GM21825 (cell line): Measurements from ENCODE around the gene FABP1.

Experiments used
- ATAC-seq: cut with Tn5 transposase; IDR thresholded peaks from one replicate; pipeline ENCODE4 v1.9.1; 2021; ENCODE audit warnings: mild to moderate bottlenecking, moderate library complexity; ENCODE audit not compliant: unreplicated experiment

FABP1 gene

DNA sequence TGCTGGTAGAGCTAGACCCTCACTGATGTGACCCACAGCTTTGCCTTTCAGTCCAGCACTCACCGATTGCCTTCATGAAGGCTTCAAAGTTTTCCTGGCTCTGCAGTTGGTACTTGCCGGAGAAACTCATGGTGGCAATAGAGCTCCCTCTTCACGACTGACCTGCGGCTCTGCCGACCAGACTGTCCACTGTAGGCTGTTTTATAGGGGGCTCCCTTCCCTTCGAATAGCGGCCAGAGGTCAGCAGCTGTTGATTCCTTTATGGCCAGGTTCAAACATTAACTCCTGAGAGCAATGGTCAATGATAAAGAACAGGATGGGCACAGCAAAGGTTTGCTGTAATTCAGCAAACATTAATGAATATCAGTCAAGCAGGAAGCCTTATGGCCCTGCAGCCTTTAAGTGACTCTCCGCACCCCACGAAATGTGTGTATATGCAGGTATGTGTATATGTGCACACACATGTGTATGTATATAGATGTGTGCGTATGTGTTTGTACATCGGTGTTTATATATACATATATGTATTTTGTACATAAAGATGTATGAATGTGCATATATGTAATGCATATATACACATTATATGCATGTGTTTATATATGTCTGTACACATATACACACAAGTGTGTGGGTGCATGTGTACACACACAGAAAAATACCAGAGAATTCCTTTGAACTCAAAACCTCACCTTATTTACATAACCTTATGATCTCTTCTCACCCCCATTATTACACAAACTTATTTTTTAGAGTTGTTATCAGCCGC, at the start of gene FABP1:
TSS of gene FABP1 (minus strand) at position 175 of the 766 bp plus-strand sequence. CDS start at position 130, 45 bp downstream.
- no peak for ATAC-seq

DNA sequence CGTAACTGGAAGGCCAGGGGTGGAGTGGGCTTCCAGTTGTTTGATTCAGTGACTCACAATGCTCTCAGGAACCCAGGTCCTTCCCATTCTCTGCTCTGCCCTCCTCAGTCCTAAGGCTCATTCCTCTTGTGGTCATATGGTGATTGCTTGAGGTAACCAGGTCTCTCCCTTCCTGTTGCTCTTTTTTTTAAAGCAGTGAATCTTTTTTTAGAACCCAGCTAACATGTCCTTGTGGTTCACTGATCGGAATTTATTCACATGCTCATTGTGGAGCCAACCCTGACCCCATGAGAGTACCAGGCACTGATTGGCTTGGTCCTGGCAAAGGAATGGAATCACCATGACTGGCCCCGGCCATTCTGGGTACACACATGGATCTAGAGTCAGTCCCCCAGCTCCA, 49.7 kb upstream of the FABP1 start:
- no peak for ATAC-seq

DNA sequence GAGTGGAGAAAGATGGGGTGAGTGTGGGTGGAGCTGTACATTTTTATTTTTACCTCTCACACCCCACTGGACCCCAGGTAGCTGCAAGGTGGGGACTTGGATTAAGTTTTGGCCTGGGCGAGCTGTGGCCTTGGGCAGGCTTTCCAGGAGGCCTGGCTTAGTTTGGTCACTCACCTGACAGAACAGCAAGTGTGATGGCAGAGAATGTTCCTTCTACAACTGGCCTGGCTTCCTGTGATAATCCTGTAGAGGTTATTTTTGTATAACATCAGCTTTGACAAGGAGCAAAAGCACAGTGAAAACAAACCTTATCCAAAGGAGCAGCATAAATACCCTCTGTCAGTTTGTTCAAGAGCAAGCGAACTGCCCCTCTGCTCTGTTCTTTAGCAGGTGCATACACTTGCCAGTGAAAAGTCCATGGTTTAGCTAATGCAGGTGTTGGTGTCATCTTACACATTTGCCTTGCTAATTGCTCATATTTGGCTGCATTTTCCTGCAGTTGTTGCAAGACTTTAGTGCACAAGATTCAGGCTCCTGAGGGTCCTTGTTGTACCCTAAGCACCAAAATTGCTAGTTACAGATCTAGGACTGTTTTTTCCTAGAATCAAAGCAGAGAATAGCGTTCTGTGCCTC, 48.6 kb upstream of the FABP1 start:
- ATAC-seq, result no peak

DNA sequence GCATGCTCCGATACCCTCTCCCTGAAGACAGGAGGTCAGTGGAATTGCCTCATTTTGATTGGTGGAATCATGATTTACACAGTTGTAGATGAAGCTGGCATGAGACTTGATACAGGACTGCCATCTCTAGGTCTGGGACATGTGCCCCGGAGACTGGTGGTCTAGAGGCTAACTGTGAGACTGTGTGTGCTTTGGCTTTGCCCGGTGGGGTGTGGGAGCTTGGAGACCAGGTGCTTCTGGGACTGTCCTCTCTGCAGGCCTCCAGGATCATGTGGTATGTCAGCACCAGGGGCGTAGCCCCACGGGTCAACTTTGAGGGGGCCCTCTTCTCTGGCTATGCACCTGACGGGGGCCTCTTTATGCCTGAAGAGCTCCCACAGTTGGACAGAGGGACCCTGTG, 45.0 kb upstream of the FABP1 start:
- no peak for ATAC-seq

DNA sequence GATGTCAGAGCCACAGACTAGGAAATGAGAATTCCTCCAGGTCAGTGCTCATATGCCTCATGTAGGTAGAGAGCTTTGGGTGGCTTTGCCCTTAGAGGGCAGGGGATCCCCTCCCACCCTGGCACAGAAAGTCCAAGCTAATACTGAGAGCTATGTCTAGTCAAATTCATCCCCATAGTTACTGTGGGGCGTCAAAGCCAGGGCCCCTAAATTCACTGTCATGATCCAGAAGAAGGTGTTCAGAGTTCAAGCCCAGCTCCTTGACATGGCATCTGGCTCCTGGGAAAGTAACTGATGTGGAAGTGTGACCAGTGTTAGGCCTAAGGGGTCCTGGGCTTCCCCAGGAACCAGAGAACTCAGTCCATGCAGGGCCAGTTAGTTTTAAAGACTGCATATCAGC, 44.1 kb upstream of the FABP1 start:
- no peak for ATAC-seq

DNA sequence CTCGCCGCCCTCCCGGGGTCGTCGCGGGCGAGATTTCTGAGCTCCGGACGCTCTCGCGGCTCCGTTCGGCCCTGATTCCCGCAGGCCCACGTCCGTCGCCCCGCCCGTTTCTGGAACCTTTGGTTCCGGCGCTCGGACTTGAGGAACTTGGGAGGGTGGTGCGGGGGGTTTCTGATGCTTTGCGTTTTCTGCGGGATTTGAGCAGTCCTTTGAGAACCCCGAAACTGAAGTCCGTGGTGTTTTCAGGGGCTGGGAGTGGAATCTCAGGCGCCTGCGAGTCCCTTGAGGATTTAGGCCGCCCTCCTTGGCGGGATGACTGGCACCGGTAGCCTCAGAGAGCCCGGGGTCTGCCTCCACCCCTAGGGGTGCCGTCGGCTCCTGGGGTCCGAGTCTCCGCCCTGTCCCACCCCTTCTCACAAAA, 42.6 kb upstream of the FABP1 start:
- no peak for ATAC-seq

DNA sequence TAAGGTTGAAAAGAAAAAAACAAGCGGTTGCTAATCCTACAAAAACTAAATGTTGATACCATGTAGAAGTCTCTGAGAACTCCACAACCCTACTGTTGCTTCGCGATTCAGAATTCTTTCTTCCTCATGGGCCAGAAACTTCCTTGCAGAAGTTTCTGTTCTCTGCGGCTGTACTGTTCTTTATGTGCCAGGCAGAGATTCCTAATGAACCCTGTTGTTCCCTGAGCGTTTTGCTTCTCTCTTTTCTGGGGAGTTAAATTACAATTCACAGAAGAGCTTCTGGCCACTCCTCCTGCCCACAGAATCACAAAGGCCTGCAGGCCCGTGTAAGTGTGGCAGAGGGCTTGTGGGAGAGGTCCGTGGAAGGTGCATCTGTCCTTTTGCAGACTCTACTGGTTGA, 40.5 kb upstream of the FABP1 start:
- no peak for ATAC-seq

DNA sequence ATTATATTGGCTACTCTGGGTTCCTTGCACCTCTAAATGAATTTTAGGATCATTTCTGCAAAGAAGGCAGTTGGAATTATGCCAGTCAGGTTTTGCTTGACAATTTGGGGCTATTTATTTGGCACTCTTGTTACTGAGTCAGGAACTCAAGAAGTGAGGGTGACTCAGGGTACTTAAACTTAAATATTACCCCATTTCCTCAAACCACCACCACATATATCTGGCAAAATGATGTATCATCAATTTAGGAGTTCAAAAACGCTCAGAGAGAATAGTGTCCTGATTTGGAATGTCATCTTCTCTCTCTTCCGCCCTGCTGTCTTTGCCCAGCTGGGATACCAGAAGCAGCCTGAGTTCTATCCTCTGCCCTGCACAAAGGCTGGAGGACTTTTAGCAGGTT, 39.9 kb upstream of the FABP1 start:
- ATAC-seq, result no peak

DNA sequence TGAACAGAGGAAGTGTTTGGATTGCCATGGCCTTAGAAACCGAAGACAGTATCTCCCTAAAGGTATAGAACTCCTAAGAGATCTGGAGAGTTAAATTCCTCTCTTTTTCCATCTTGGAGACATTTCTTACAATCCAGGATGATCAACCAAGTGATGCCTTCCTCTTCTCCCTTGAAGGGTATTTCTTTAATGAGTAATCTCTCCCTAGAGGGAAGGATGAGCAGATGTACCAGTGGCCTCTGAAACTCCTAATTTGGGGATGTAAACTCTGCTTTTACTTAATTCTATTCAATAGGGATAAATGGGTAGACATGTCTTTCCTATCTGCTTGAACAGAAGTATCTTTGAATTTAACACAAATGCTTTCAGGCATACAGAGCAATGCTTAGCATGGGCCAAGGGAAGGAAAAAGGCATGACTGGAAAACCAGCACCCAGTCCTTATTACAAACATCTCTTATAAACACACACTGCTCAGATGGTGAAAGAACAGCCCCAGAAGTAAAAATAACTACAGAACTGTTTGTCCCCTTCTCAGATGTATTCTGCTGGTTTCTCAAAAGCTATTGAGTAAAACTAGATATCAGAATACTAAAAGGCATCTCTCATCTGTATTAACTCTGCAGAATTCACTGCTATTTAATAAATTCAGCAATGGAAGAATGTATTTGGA, 37.6 kb upstream of the FABP1 start:
- no peak for ATAC-seq

DNA sequence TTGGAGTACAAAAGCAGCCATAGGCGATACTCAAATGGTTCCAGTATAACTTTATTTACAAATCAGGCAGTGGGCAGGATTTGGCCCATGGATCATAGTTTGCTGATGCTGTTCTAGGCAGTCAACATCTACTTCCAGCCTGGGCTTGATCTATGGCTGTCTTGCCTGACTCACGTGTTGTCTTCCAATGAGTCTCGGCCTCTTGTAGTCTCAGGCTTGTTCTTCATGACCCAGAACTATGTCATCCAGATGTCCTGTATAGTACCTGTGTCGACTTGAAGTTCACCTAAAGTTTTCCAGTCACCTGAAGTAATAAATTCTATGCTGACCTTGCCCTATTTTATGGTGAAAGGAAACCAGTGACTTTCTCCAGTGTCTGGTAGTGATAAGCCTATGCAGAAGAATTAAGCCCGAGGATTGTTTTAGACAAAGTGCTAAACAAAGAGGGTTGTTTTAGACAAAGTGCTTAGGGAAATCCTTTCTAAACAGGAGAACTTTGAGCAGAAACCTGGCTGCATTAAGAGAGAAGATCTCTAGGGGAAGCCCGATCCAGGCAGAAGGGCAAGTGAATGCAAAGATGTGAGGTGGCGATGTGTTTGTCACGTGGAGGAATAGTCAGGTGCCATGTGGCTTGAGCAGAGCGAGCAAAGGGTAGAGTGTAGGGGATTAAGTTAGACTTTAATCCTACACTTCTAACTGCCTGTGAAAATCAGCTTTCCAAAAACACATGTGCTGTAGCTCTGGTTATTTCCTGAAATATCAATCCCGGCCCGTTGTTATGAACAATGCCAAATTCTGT, 33.8 kb upstream of the FABP1 start:
- ATAC-seq, result no peak

DNA sequence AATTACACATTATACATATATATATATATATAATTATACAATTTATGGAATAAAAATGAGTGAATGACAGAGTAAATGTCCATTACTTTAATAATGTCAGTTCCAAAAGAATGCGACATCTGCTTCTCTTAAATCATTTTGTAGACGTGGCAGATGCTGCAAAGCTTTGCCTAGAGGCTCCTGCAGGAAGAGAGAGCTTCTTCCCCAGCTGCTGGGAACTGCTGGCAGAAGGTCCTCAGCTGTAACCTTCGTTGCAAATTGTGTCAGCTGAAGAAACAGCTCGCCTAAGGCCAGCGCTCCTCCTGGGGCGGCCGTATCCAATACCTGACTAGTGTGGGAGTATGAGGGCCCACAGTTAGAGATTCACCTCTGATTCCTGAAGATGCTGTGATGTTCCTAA, 32.7 kb upstream of the FABP1 start:
- ATAC-seq, result no peak

DNA sequence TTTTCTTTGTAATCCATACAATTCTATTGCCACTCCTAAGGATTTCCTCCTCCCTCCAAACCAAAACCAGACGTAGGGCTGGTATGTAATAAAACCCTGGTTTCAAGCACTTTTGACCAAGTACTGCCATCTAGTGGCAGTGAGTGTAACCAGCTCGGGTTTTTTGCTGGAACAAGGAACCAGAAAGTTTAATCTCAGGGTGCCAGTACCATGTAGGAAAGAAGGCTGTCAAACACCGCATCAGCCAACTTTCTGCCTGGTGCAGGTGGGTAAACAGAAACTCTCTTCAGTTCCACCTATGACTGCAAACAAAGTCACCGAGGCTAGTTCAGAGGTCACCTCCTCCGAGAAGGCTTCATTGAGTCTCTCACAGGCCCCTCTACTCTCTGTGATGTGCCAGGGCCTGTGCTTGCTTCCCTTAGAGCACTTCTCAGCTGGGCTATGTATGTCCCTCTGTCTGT, 32.1 kb upstream of the FABP1 start:
- peak; percentile 61 for ATAC-seq

DNA sequence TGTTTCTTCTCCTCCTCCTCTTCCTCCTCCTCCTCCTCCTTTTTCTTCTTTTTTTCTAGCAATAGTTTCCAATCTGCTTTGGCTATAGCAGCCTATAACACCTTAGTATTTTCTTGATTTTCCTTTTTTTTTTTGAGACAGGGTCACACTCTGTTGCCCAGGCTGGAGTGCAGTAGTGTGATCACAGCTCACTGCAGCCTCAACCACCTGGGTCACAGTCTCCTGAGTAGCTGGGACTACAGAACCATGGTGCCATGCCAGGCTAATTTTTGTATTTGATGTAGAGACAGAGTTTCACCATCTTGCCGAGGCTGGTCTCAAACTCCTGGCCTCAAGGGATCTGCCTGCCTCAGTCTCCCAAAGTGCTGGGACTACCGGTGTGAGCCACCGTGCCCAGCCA, 31.6 kb upstream of the FABP1 start:
- no peak for ATAC-seq

DNA sequence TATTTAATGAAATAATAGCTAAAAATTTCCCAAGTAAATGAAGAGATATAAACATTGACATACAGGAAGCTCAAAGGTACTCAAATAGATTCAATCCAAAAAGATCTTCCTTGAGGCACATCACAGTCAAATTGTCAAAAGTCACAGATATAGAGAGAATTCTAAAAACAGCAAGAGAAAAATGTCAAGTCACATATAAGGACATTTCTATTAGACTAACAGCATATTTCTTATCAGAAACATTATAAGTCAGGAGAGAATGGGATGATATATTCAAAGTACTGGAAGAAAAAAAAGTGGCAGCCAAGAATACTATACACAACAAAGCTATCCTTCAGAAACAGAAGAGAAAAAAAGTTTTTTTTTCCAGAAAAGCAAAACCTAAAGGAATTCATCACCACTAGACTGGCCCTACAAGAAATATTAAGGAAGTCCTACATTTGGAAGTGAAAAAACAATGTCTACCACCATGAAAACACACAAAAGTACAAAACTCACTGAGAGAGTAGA, 21.1 kb upstream of the FABP1 start:
- no peak for ATAC-seq

DNA sequence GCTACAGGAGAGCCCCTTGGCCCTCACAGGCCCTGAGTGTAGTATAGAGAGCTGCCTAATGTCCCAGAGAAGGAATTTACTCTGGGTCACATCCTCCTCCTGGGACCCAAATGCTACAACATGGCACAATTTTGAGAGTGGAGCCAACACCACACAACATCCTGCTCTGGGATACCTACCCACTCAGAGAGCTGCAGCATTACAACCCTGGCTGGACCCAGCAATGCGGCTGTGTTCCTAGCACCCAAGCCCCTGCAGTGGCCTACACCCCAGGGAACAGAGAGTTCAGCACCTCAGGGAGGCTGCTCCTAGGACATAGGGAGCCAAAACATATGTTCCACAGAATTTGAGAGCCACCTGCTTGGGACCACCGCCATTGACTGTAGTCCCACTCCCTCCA, 19.3 kb upstream of the FABP1 start:
- no peak for ATAC-seq

DNA sequence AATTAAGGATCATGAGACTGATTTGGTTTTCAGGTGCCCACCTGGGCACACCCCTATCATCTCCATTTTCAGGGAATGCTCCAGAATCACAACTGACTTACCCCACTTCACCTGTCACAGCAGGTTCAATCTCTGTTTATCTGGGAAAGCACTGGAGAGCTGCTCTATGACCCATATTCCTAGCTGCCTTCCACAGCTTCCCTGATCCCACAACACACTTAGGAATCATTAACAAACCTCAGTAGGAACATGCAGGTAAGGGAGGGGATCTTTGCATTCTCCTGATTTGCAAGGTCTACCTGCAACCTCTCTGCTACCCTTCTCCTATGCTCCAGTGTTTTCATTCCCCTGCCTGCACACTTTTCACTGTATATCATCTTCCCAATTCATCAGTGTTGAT, 18.7 kb upstream of the FABP1 start:
- ATAC-seq, result no peak

DNA sequence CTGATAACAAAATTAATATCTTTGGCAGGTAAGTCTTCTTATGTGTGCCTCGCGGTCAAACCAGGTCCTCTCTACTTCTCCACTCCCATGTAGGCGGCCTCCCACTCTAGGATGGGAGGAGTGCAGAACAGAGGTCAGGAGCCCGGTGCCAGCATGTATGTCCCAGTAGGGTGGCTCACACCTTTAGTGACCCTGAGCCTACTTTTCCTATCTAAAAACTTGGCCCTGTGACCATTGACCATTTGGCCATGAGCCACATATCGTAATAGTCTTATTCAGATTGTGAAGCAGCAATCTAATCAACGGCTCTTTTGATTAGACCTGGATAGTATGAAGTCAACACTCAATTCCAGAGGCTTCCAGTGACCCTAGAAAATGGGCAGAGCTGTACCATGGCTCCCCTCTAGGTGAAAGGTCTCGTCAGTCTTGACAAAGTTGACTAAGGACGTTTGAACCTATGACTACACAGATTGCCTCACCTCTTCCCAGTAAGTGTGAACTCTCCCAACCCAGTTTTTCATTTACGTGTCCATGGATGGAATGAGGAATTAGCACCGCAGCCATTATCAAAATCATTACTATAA, 17.1 kb upstream of the FABP1 start:
- ATAC-seq, result no peak

DNA sequence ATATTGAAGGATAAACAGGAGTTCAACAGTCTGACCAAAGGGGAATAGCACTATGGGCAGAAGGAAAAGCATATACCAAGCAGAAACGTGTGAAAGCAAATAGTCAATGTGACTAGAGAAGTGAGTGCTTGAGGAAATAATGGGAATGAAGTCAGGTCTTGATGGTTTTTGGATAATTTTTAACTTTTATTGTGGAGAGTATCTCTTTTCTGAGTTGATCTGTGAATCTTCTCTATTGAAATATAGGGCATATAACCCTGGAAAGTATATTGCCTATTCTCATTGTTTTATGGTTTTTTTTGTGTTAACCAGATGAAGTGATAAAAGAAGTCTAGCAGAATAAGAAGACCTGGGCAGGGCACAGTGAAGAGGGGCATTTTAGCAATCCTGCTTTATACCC, 16.4 kb upstream of the FABP1 start:
- ATAC-seq, result no peak

DNA sequence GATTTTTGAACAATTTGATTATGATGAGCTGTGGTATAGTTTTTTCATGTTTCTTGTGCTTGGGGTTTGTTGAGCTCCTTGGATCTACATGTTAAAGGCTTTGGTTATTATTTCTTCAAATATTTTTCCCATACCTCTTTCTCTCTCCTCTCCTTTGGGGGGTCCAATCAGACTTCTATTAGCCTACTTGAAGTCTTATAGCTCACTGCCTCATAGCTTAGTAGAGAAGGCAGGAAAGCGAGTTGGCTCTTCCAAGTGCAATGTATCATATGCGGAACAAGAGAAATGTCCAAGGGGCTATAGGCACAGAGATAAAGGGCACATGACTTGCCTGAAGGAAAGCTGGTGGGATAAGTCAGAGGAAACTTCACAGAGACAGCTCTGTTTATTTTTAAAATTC, 14.1 kb upstream of the FABP1 start:
- no peak for ATAC-seq

DNA sequence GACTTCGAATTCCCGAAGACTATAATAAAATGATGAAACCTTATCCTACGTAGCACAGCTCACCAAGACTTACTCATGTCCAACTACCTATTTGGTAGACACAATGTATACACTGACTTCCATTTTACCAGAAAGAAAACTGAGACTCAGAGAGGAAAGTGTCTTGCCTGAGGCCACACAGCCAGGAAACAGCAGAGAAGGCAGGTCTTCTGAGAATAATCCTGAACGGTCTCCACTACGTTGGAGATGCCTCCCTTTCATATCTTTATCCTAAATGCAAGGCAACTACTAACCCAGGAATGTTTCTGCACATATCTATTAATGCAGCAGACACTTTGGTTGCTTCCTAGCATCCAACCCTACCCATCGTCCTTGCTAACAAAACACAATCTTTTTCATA, 11.9 kb upstream of the FABP1 start:
- no peak for ATAC-seq
